HCT116 (cell line): ENCODE results near the gene TMEM164. TPM values are rescaled to one million over a fixed set of nuclear protein-coding genes. Genes with fewer than 3 reads are reported as not detected.

Experiments used
- ATAC-seq: fragments of 200-7000 bp; cut with Tn5 transposase; 2 replicates; pipeline ENCODE4 v1.9.1; 2020; ENCODE audit warnings: mild to moderate bottlenecking, moderate library complexity
- BruUV-seq: library from RNA; stranded (reverse); fragments of 400-500 nt; replicated peaks from 2 replicates; lab custom pipeline; 2021; lab: Mats Ljungman, UMichigan
- CTCF ChIA-PET: fragments of 300-600 bp; sonication (Branson Sonifier 250); formaldehyde crosslinking; loops from one replicate; lab custom pipeline; 2021; ENCODE audit warnings: antibody characterized with exemption; lab: Charles Lee
- POLR2A ChIA-PET: fragments of 300-600, 350-600 bp; sonication (Branson Sonifier 250); formaldehyde crosslinking; loops from one replicate; lab custom pipeline; 2021; ENCODE audit warnings: antibody characterized with exemption; lab: Charles Lee
- RAD21 ChIA-PET, 2 experiments: fragments of 300-600 bp; sonication (Branson Sonifier 250); formaldehyde crosslinking; loops; one replicate each; lab custom pipeline; 2023; ENCODE audit warnings: low total read pairs in 2 of 2; ENCODE audit not compliant: uncharacterized antibody in 2 of 2, unreplicated experiment in 2 of 2, low non-redundant PET in 1 of 2; lab: Charles Lee
- DNase-seq: peaks from one replicate; pipeline ENCODE4 v3.0.0-alpha.2; 2010; ENCODE audit warnings: low read depth, low spot score
- H2AFZ ChIP-seq: fragments of 200-600 bp; shearing (Covaris generic), sonication (generic); 2 replicates; pipeline ENCODE4 v1.6.1; 2017; ENCODE audit warnings: low read depth, mixed run types, mixed read lengths, antibody characterized with exemption, low read length; ENCODE audit not compliant: poor library complexity, severe bottlenecking
- H3K27ac ChIP-seq: 2 replicates; pipeline ENCODE4 v1.5.1; 2012; ENCODE audit warnings: low read depth, low read length
- H3K27me3 ChIP-seq: fragments of 200-600 bp; sonication (generic); 2 replicates; pipeline ENCODE4 v1.6.1; 2016; ENCODE audit warnings: mixed run types, low read length, mixed read lengths; ENCODE audit not compliant: insufficient read depth
- H3K36me3 ChIP-seq, 2 experiments: fragments of 200-500 bp in 1 of 2; fragments of 200-600 bp in 1 of 2; sonication (Bioruptor generic) in 1 of 2; sonication (generic) in 1 of 2; 2 replicates each; pipeline versions ENCODE4 v1.5.1 to v1.6.1; 2014 to 2016; ENCODE audit warnings: low read length in 2 of 2, inconsistent platforms in 1 of 2, mixed read lengths in 1 of 2, mixed run types in 1 of 2; ENCODE audit not compliant: insufficient read depth in 2 of 2, control insufficient read depth in 1 of 2
- H3K4me1 ChIP-seq, 2 experiments: fragments of 200-600 bp in 1 of 2; sonication (generic) in 1 of 2; 2 replicates each; pipeline versions ENCODE4 v1.5.1 to v1.6.1; 2012 to 2017; ENCODE audit warnings: low read length in 2 of 2, inconsistent platforms in 1 of 2, mild to moderate bottlenecking in 1 of 2, mixed read lengths in 1 of 2, mixed run types in 1 of 2, moderate library complexity in 1 of 2; ENCODE audit not compliant: insufficient read depth in 2 of 2, control insufficient read depth in 1 of 2
- H3K4me2 ChIP-seq: fragments of 200-600 bp; sonication (generic); 2 replicates; pipeline ENCODE4 v1.6.1; 2017; ENCODE audit warnings: mixed run types, low read length, mixed read lengths
- H3K4me3 ChIP-seq, 2 experiments: fragments of 200-600 bp in 1 of 2; sonication (generic) in 1 of 2; replicated peaks in 1 of 2; 2 replicates each; pipeline ENCODE4 v1.5.1; 2011 to 2016; ENCODE audit warnings: low read length in 2 of 2, control low read depth in 1 of 2, low read depth in 1 of 2, mild to moderate bottlenecking in 1 of 2, mixed read lengths in 1 of 2, mixed run types in 1 of 2
- H3K79me2 ChIP-seq: fragments of 200-600 bp; sonication (generic); 2 replicates; pipeline ENCODE4 v1.6.1; 2017; ENCODE audit warnings: mild to moderate bottlenecking, mixed run types, low read length, moderate library complexity, mixed read lengths; ENCODE audit not compliant: insufficient read depth
- H3K9ac ChIP-seq: fragments of 200-600 bp; sonication (generic); 2 replicates; pipeline ENCODE4 v1.6.1; 2016; ENCODE audit warnings: low read length, mixed read lengths
- H3K9me2 ChIP-seq: fragments of 200-600 bp; sonication (generic), shearing (Covaris generic); 2 replicates; pipeline ENCODE4 v1.6.1; 2017; ENCODE audit warnings: mixed run types, mild to moderate bottlenecking, moderate library complexity; ENCODE audit not compliant: insufficient read depth
- H3K9me3 ChIP-seq, 2 experiments: fragments of 200-500 bp in 1 of 2; fragments of 200-600 bp in 1 of 2; sonication (Bioruptor generic) in 1 of 2; sonication (generic) in 1 of 2; 2 replicates each; pipeline ENCODE4 v1.6.1; 2014 to 2017; ENCODE audit warnings: low read length in 2 of 2, mixed read lengths in 2 of 2, inconsistent platforms in 1 of 2, low read depth in 1 of 2, mild to moderate bottlenecking in 1 of 2, mixed run types in 1 of 2, moderate library complexity in 1 of 2; ENCODE audit not compliant: control insufficient read depth in 1 of 2, insufficient read depth in 1 of 2
- H4K20me1 ChIP-seq: fragments of 200-600 bp; sonication (generic), shearing (Covaris generic); 2 replicates; pipeline ENCODE4 v1.6.1; 2017; ENCODE audit warnings: mixed run types, mild to moderate bottlenecking, moderate library complexity; ENCODE audit not compliant: insufficient read depth
- CBX3 ChIP-seq: IDR thresholded peaks from 2 replicates; pipeline ENCODE4 v1.6.1; 2012; ENCODE audit warnings: low read depth
- CEBPB ChIP-seq: IDR thresholded peaks from 2 replicates; pipeline ENCODE4 v1.6.1; 2012; ENCODE audit warnings: low read depth
- EGR1 ChIP-seq: IDR thresholded peaks from 2 replicates; pipeline ENCODE4 v1.6.1; 2012; ENCODE audit warnings: low read depth
- ELF1 ChIP-seq: IDR thresholded peaks from 2 replicates; pipeline ENCODE4 v1.6.1; 2012; ENCODE audit warnings: low read depth, borderline replicate concordance
- EZH2 ChIP-seq: fragments of 200-600 bp; sonication (generic); IDR thresholded peaks from 2 replicates; pipeline ENCODE4 v1.6.1; 2017; ENCODE audit warnings: antibody characterized with exemption, mixed run types
- JUND ChIP-seq: IDR thresholded peaks from 2 replicates; pipeline ENCODE4 v1.6.1; 2012
- MAX ChIP-seq: IDR thresholded peaks from 2 replicates; pipeline ENCODE4 v1.6.1; 2012
- POLR2A ChIP-seq: IDR thresholded peaks from 2 replicates; pipeline ENCODE4 v1.7.0; 2011; ENCODE audit warnings: borderline replicate concordance; ENCODE audit not compliant: insufficient read depth, insufficient read length; ENCODE audit errors: extremely low read depth
- POLR2AphosphoS5 ChIP-seq: IDR thresholded peaks from 2 replicates; pipeline ENCODE4 v1.6.1; 2011; ENCODE audit warnings: mild to moderate bottlenecking, low read depth, low read length, moderate library complexity
- RAD21 ChIP-seq: IDR thresholded peaks from 2 replicates; pipeline ENCODE4 v1.6.1; 2012; ENCODE audit warnings: low read depth, mild to moderate bottlenecking
- SIN3A ChIP-seq: IDR thresholded peaks from 2 replicates; pipeline ENCODE4 v1.6.1; 2012; ENCODE audit warnings: low read depth
- SP1 ChIP-seq: IDR thresholded peaks from 2 replicates; pipeline ENCODE4 v1.6.1; 2012; ENCODE audit warnings: low read depth
- TCF7L2 ChIP-seq: IDR thresholded peaks from 2 replicates; pipeline ENCODE4 v1.7.0; 2011; ENCODE audit warnings: borderline replicate concordance, inconsistent platforms; ENCODE audit not compliant: insufficient read depth, insufficient read length; ENCODE audit errors: extremely low read depth
- ZNF274 ChIP-seq: fragments of 200-500 bp; sonication (Bioruptor generic); IDR thresholded peaks from 2 replicates; pipeline ENCODE4 v1.6.1; 2014; ENCODE audit warnings: mild to moderate bottlenecking, low read depth, low read length, inconsistent platforms
- intact Hi-C: fragments of 100-400 bp; cut with micrococcal nuclease; formaldehyde crosslinking; loops from 2 replicates; pipeline ENCODE4 v1.10.0; 2022
- total RNA-seq: library from RNA; stranded (reverse); gene quantifications from one replicate; pipeline ENCODE4 v1.2.1, GENCODE V29; 2021; ENCODE audit not compliant: unreplicated experiment
- TF ChIP-seq, protein P1 (sequence below): IDR thresholded peaks from 2 replicates; pipeline ENCODE4 v1.6.1; 2012
- TF ChIP-seq, protein P2 (sequence below): IDR thresholded peaks from 2 replicates; pipeline ENCODE4 v1.6.1; 2012; ENCODE audit warnings: low read depth

The TMEM164 gene
- total RNA-seq, 1 experiment from 2014 or later: 18.7 TPM

GRCh38 chrX:110013968-110014367, 11.1 kb downstream of the TMEM164 start:
- H3K9me2 ChIP-seq: no peaks in the 10 kb centered on the region
- H3K4me1 ChIP-seq: no peaks in the 10 kb centered on the region
- H3K27ac ChIP-seq: no peak overlapping the region
- no peaks in the 10 kb centered on the region for H3K9me3 ChIP-seq
- H3K4me3 ChIP-seq: no peak overlapping the region
- H3K36me3 ChIP-seq: no peaks in the 10 kb centered on the region
- no peaks in the 10 kb centered on the region for H3K79me2 ChIP-seq
- DNase-seq (no peak), ATAC-seq (no peak)
- POLR2A ChIA-PET: no interaction called here
- H4K20me1 ChIP-seq: no peaks in the 10 kb centered on the region
- no peaks in the 10 kb centered on the region for H3K27me3 ChIP-seq
- no peak overlapping the region for H2AFZ ChIP-seq
- CTCF ChIA-PET: no interaction called here
- H3K9ac ChIP-seq: no peak overlapping the region
- no TSS peak for BruUV-seq
- RAD21 ChIA-PET: no interaction called here
- no peak for TF ChIP-seq EZH2
- no peak for TF ChIP-seq MAX
- TF ChIP-seq, protein P1, sequence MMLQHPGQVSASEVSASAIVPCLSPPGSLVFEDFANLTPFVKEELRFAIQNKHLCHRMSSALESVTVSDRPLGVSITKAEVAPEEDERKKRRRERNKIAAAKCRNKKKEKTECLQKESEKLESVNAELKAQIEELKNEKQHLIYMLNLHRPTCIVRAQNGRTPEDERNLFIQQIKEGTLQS: no peak
- TF ChIP-seq EGR1: no peak
- no peak for TF ChIP-seq JUND
- TF ChIP-seq POLR2A: no peak
- no peak for TF ChIP-seq POLR2AphosphoS5
- TF ChIP-seq, protein P2, sequence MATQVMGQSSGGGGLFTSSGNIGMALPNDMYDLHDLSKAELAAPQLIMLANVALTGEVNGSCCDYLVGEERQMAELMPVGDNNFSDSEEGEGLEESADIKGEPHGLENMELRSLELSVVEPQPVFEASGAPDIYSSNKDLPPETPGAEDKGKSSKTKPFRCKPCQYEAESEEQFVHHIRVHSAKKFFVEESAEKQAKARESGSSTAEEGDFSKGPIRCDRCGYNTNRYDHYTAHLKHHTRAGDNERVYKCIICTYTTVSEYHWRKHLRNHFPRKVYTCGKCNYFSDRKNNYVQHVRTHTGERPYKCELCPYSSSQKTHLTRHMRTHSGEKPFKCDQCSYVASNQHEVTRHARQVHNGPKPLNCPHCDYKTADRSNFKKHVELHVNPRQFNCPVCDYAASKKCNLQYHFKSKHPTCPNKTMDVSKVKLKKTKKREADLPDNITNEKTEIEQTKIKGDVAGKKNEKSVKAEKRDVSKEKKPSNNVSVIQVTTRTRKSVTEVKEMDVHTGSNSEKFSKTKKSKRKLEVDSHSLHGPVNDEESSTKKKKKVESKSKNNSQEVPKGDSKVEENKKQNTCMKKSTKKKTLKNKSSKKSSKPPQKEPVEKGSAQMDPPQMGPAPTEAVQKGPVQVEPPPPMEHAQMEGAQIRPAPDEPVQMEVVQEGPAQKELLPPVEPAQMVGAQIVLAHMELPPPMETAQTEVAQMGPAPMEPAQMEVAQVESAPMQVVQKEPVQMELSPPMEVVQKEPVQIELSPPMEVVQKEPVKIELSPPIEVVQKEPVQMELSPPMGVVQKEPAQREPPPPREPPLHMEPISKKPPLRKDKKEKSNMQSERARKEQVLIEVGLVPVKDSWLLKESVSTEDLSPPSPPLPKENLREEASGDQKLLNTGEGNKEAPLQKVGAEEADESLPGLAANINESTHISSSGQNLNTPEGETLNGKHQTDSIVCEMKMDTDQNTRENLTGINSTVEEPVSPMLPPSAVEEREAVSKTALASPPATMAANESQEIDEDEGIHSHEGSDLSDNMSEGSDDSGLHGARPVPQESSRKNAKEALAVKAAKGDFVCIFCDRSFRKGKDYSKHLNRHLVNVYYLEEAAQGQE: no peak
- no peak for TF ChIP-seq RAD21
- TF ChIP-seq CBX3: no peak
- no peak for TF ChIP-seq TCF7L2
- TF ChIP-seq CEBPB: no peak
- no peak for TF ChIP-seq SP1
- no peak for TF ChIP-seq ELF1
- no peak for TF ChIP-seq SIN3A
- TF ChIP-seq ZNF274: no peak
- H3K4me2 ChIP-seq: no peak overlapping the region
- intact Hi-C loops: no loop called here
